DOHH2 (cell line): Measurements from ENCODE around the gene PCDHB1.

Experiments
- CTCF ChIP-seq: fragments of 200-600 bp; sonication (generic); IDR thresholded peaks from one replicate; pipeline ENCODE4 v1.5.1; 2014; ENCODE audit warnings: antibody characterized with exemption, mild to moderate bottlenecking, low read depth, low read length; ENCODE audit not compliant: poor library complexity, severe bottlenecking
- EZH2phosphoT487 ChIP-seq: fragments of 200-600 bp; sonication (generic); IDR thresholded peaks from 2 replicates; pipeline ENCODE4 v1.6.1; 2017; ENCODE audit warnings: borderline replicate concordance, mild to moderate bottlenecking, antibody characterized with exemption, low read length, moderate library complexity, mixed read lengths

GRCh38 chr5:141040093-141040770, 10.9 kb upstream of the PCDHB1 start:
- no peak for TF ChIP-seq CTCF
- no peak for TF ChIP-seq EZH2phosphoT487
